ENCODE measurements around the gene ARHGAP42. TPM values are rescaled to one million over a fixed set of nuclear protein-coding genes. Genes with fewer than 3 reads are reported as not detected.

ARHGAP42 gene
- polyA plus RNA-seq, 1 donor (not counting 4 experiments of a cell fraction or from before 2014, with no cell fraction given), result 5.5 TPM

DNA sequence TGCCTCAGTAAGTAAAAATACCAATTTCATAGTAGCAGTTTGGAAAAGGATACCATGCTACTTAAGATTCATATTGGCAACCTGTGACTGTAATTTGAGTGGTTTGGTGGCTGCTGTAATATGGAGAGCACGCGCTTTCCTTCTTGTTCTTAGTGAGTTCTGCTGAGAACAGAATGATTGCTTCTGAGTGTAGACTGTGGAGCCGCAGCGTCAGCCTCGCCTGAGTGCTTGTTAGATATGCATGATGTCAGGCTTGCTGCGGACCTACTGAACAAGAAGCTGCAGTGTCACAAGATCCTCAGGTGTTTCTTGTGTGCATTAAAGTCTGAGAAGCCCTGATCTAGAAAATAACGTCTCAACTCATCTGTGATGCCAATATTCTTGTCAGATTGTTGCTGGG lies 143.2 kb downstream of the ARHGAP42 start:
- no peak overlapping the region for H3K27ac ChIP-seq (ENCODE audit: control insufficient read depth, insufficient read depth, low read length)
- no peak overlapping the region for H3K9ac ChIP-seq (ENCODE audit: control insufficient read depth, extremely low read depth, insufficient read depth, low read length)
- DNase-seq (ENCODE audit: low read depth, low spot score) (no peak), FAIRE-seq (no peak)
- H3K4me3 ChIP-seq (ENCODE audit: control insufficient read depth in 2 of 3, extremely low read depth in 1 of 3, insufficient read depth in 2 of 3, low read depth in 1 of 3, low read length in 3 of 3), result no peak overlapping the region
- dilution Hi-C loops (cut with MboI; ENCODE audit: extremely low pct_ligation_motif_present, low sequenced_read_pairs), result no loop called here
- no peaks in the 10 kb centered on the region for H3K27me3 ChIP-seq (ENCODE audit: control insufficient read depth, extremely low read depth, insufficient read depth, low read length)
- H3K4me2 ChIP-seq (ENCODE audit: control insufficient read depth, extremely low read depth, insufficient read depth, low read depth, low read length), result peak overlapping the region; percentile 81
- H3K79me2 ChIP-seq (ENCODE audit: control insufficient read depth, insufficient read depth, low read length), result no peaks in the 10 kb centered on the region
- no peaks in the 10 kb centered on the region for H3K36me3 ChIP-seq (ENCODE audit: control insufficient read depth in 2 of 2, extremely low read depth in 1 of 2, insufficient read depth in 2 of 2, low read length in 2 of 2)
- H2AFZ ChIP-seq (ENCODE audit: control insufficient read depth, low read length), result no peak overlapping the region
- TF ChIP-seq EZH2 (IDR thresholded peaks at IDR 0.05; ENCODE audit: low read length), result no peak
- TF ChIP-seq, protein P1, sequence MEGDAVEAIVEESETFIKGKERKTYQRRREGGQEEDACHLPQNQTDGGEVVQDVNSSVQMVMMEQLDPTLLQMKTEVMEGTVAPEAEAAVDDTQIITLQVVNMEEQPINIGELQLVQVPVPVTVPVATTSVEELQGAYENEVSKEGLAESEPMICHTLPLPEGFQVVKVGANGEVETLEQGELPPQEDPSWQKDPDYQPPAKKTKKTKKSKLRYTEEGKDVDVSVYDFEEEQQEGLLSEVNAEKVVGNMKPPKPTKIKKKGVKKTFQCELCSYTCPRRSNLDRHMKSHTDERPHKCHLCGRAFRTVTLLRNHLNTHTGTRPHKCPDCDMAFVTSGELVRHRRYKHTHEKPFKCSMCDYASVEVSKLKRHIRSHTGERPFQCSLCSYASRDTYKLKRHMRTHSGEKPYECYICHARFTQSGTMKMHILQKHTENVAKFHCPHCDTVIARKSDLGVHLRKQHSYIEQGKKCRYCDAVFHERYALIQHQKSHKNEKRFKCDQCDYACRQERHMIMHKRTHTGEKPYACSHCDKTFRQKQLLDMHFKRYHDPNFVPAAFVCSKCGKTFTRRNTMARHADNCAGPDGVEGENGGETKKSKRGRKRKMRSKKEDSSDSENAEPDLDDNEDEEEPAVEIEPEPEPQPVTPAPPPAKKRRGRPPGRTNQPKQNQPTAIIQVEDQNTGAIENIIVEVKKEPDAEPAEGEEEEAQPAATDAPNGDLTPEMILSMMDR (optimal IDR thresholded peaks at IDR 0.05 in 1 of 3, IDR thresholded peaks at IDR 0.05 in 1 of 3, conservative IDR thresholded peaks at IDR 0.05 in 1 of 3; ENCODE audit: extremely low read depth in 1 of 3, insufficient read depth in 2 of 3, low read length in 3 of 3), result no peak
- no peaks in the 10 kb centered on the region for H4K20me1 ChIP-seq (ENCODE audit: control insufficient read depth, extremely low read depth, insufficient read depth, low read length)
- peaks cover 35% of the 10 kb centered on the region for H3K4me1 ChIP-seq (ENCODE audit: control insufficient read depth, extremely low read depth, insufficient read depth, low read length)
- no peaks in the 10 kb centered on the region for H3K9me1 ChIP-seq (ENCODE audit: control insufficient read depth, extremely low read depth, insufficient read depth, low read length)
- H3K9me3 ChIP-seq (ENCODE audit: control insufficient read depth, low read depth, low read length), result no peaks in the 10 kb centered on the region

DNA sequence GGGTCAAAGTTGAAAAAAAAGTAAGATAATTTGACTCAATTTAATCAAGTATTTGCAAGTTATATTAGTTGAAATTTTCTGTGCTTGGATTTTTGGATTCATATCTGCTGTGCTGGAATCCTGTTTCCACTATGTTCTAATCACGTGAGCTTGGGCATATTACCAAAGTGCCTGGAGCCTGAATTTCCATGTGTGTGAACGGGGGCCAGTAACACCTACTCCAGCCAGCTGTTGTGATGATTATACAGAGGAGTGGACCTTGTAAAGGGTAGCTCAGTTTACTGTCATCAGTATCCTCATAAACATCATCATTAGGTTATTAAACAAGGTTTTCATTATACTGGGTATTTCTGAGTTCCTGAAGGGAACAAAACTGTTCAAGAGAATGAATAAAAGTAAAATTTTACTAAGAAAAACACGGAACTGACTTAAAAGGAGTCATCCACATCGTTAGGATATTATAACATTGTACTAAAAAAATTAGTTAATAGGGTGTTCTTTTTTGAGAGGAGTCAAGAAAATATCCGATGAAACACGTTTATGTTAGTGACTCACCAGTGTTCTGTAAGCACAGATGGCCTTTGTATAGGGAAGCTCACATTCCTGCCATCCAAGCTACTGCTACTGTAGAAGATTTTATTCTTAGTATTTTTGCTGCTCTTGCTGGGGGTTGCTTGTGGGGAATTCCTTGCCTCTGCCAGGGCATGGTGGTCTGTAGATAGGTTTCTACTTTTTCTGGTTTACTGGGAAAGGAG lies 144.1 kb downstream of the ARHGAP42 start:
- H3K36me3 ChIP-seq (ENCODE audit: control insufficient read depth in 2 of 2, extremely low read depth in 1 of 2, insufficient read depth in 2 of 2, low read length in 2 of 2), result no peaks in the 10 kb centered on the region
- peaks cover 26% of the 10 kb centered on the region for H3K4me1 ChIP-seq (ENCODE audit: control insufficient read depth, extremely low read depth, insufficient read depth, low read length)
- no peak overlapping the region for H3K9ac ChIP-seq (ENCODE audit: control insufficient read depth, extremely low read depth, insufficient read depth, low read length)
- DNase-seq (ENCODE audit: low read depth, low spot score) (no peak), FAIRE-seq (peak; percentile 70)
- peak overlapping the region in 2 of 3 experiments; percentile 32 to 36 for H3K4me3 ChIP-seq (ENCODE audit: control insufficient read depth in 2 of 3, extremely low read depth in 1 of 3, insufficient read depth in 2 of 3, low read depth in 1 of 3, low read length in 3 of 3)
- peak overlapping the region; percentile 81 for H3K4me2 ChIP-seq (ENCODE audit: control insufficient read depth, extremely low read depth, insufficient read depth, low read depth, low read length)
- H2AFZ ChIP-seq (ENCODE audit: control insufficient read depth, low read length), result peak overlapping the region; percentile 39
- no peaks in the 10 kb centered on the region for H3K27me3 ChIP-seq (ENCODE audit: control insufficient read depth, extremely low read depth, insufficient read depth, low read length)
- H3K27ac ChIP-seq (ENCODE audit: control insufficient read depth, insufficient read depth, low read length), result peak overlapping the region; percentile 81
- TF ChIP-seq, protein P1 (optimal IDR thresholded peaks at IDR 0.05 in 1 of 3, IDR thresholded peaks at IDR 0.05 in 1 of 3, conservative IDR thresholded peaks at IDR 0.05 in 1 of 3; ENCODE audit: extremely low read depth in 1 of 3, insufficient read depth in 2 of 3, low read length in 3 of 3), result no peak
- TF ChIP-seq EZH2 (IDR thresholded peaks at IDR 0.05; ENCODE audit: low read length), result no peak
- H3K79me2 ChIP-seq (ENCODE audit: control insufficient read depth, insufficient read depth, low read length), result no peaks in the 10 kb centered on the region
- H3K9me3 ChIP-seq (ENCODE audit: control insufficient read depth, low read depth, low read length), result no peaks in the 10 kb centered on the region
- dilution Hi-C loops (cut with MboI; ENCODE audit: extremely low pct_ligation_motif_present, low sequenced_read_pairs), result no loop called here
- H4K20me1 ChIP-seq (ENCODE audit: control insufficient read depth, extremely low read depth, insufficient read depth, low read length), result no peaks in the 10 kb centered on the region
- no peaks in the 10 kb centered on the region for H3K9me1 ChIP-seq (ENCODE audit: control insufficient read depth, extremely low read depth, insufficient read depth, low read length)
